HuH-7 (cell line): Measurements from ENCODE around the gene PACRG.

Experiments used
- DNase-seq: peaks from one replicate; pipeline ENCODE4 v3.0.0; 2011; ENCODE audit warnings: low spot score

Gene PACRG

DNA sequence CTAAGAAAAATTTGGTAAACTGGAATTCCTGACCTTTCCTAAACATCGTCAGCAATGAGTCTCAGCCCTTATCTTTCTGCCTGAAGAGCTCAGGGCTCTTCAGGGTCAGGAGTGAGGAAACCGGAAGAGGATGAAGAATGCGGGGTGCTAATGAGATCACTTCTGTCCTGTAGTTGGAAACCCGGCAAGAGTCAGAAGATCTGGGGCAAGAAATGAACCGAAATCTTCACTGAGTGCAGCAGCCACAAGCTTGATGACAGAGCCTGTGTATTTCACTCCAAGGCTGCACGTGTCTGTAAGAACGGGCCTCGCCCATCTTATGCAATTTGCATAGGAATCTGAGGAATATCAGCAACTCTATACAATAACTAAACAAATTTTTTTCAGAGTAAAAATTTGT is 626.3 kb downstream of the PACRG start:
- DNase-seq: no peak

DNA sequence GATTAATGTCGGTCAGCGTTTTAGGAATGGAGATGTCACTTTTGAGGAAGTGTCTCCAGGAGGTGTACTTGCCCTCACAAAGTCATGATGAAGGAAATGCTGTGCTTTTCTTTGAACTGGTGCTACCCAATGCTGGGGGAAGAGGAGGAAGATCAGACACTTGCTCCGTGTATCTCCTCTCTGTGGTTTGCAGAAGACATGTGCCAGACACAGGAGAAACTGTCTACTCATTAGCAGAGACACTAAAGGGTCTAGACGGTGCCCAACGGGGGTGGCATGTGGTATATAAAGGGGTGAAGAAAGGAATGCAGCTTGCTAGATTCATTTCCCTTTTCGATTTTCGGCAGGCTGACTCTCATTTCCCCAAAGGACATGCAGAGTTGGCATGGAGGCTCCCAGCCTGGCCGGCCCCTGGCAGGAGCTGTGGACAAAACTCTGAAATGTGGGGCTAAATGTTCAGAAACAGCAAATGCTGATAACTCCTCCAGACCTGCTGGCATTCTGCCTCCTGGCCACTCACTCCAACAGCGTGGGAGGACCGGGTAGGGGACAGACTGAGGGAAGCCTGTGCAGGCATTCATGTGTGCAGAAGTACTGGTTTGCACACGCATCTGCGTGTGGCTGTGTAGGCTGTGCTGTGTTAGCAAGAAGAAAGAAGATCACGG is 627.1 kb downstream of the PACRG start:
- no peak for DNase-seq

DNA sequence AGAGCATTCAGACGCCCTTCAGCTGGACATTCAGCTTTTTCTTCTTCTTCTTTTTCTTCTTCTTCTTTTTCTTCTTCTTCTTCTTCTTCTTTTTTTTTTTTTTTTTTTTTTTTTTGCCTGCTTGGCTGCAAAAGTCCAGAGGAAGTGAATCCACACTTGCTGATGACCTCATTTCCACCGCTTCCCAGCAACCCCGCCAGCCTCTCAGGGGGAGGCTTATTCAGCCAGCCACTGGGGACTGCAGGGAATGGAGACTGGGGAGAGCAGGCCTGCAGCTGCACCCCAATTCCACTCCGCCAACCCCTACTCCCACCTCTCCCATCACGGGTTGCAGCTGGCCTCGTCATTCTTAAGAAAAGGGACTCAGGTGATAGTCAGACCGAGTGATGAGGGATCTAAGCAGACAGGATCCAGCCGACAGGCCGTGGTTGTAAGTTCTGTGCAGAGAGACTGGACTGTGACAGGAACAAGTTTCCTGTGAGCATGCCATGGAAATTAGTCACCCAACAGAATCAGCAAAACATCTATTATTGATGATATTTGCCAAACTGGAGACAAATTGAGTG is 627.7 kb downstream of the PACRG start:
- no peak for DNase-seq

DNA sequence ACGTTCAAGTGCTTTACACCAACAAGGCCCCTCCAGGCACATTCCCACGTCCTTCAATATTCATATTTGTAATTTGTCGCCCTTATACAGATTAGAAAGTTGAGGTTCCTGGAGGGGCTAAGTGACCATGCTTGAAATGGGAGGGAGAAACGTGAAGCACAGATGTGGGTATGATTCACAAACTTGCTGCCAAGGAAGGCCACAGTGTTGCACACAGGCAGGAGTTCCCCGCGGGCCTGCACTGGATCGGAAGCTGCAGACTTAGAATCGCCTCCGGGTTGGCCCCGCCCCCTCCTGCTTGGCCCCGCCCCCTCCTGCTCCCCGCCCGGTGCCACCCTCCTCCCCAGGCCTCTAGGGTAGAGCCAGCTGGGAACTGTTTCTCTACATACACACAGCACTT is 628.5 kb downstream of the PACRG start:
- DNase-seq: no peak

DNA sequence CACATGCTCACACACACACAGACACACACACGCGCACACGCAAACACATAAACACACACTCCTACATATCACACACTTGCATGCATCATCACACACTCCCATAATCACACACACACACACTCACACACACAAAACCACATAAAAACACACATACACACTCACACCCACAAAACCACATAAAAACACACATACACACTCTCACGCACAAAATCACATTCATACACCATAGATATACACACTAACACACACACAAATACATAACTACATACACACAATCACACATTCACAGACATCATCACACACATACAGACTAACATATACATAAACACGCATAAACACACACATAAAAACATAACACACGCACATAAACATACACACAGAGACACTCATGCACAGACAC is 629.0 kb downstream of the PACRG start:
- DNase-seq: no peak

DNA sequence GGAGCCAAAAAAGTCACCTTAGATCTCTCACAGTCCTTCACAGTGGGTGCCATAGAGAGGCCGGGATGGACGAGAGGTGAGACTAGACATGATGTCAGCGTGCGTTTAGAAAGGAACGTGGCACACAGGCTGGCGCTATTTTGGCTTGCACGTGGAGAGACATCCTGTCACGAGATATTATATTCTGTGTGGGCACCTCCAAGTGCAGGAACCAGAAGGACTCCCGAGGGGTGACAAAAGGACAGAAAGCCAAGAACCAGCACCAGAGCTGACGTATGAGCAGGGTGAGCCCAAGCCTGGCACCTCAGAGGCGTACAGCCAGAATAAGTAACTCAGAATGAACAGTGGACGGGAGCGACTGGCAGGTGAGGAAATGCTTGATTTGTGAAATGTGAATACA is 636.9 kb downstream of the PACRG start:
- no peak for DNase-seq
